Measurements from ENCODE around the gene CAMTA1.
A peak's percentile ranks its signal among the peaks of the same experiment; 100 is the strongest.

The CAMTA1 gene

GRCh38 chr1:7223334-7224080 lies 438.3 kb downstream of the CAMTA1 start:
- no peak overlapping the region for H3K27ac ChIP-seq

GRCh38 chr1:7224081-7224534 lies 438.9 kb downstream of the CAMTA1 start:
- H3K4me3 ChIP-seq = no peak overlapping the region
- H3K27ac ChIP-seq = no peak overlapping the region

More at GRCh38 chr1:7223334-7224080, 438.3 kb downstream of the CAMTA1 start:
- H3K4me3 ChIP-seq = no peak overlapping the region

- Histone ChIP-seq H3K4me3 (no peak overlapping the region), H3K27ac (no peak overlapping the region)
Measured at GRCh38 chr1:7224644-7225043, 439.4 kb downstream of the CAMTA1 start.

GRCh38 chr1:7225711-7226505 lies 440.7 kb downstream of the CAMTA1 start:
- no peak overlapping the region for H3K4me3 ChIP-seq

GRCh38 chr1:7227654-7228053 lies 442.4 kb downstream of the CAMTA1 start:
- Histone ChIP-seq H3K27ac (no peak overlapping the region), H3K4me3 (no peak overlapping the region)

More at GRCh38 chr1:7225711-7226505, 440.7 kb downstream of the CAMTA1 start:
- no peak overlapping the region for H3K27ac ChIP-seq

- Histone ChIP-seq H3K27ac (no peak overlapping the region), H3K4me3 (no peak overlapping the region)
Measured at GRCh38 chr1:7228252-7228961, 443.2 kb downstream of the CAMTA1 start.

GRCh38 chr1:7229186-7229585 lies 443.9 kb downstream of the CAMTA1 start:
- Histone ChIP-seq H3K27ac (no peak overlapping the region), H3K4me3 (no peak overlapping the region)

GRCh38 chr1:7229696-7230631 lies 444.7 kb downstream of the CAMTA1 start:
- Histone ChIP-seq H3K27ac (peak overlapping the region in 1 of 21 experiments; percentile 29), H3K4me3 (no peak overlapping the region)

GRCh38 chr1:7232441-7233236 lies 447.4 kb downstream of the CAMTA1 start:
- Histone ChIP-seq H3K4me3 (no peak overlapping the region), H3K27ac (no peak overlapping the region)

GRCh38 chr1:7233237-7233540 lies 447.9 kb downstream of the CAMTA1 start:
- H3K27ac ChIP-seq = no peak overlapping the region
- H3K4me3 ChIP-seq = no peak overlapping the region

GRCh38 chr1:7233646-7234470 lies 448.6 kb downstream of the CAMTA1 start:
- H3K27ac ChIP-seq = no peak overlapping the region
- H3K4me3 ChIP-seq = no peak overlapping the region

GRCh38 chr1:7234471-7234755 lies 449.2 kb downstream of the CAMTA1 start:
- Histone ChIP-seq H3K4me3 (no peak overlapping the region), H3K27ac (no peak overlapping the region)

GRCh38 chr1:7235871-7236517 lies 450.7 kb downstream of the CAMTA1 start:
- Histone ChIP-seq H3K4me3 (no peak overlapping the region), H3K27ac (no peak overlapping the region)

GRCh38 chr1:7236844-7237515 lies 451.7 kb downstream of the CAMTA1 start:
- H3K4me3 ChIP-seq = no peak overlapping the region
- H3K27ac ChIP-seq = no peak overlapping the region

- no peak overlapping the region for H3K27ac ChIP-seq
- no peak overlapping the region for H3K4me3 ChIP-seq
Measured at GRCh38 chr1:7247158-7247557, 461.9 kb downstream of the CAMTA1 start.

- no peak overlapping the region for H3K4me3 ChIP-seq
- H3K27ac ChIP-seq = no peak overlapping the region
Measured at GRCh38 chr1:7247791-7248548, 462.7 kb downstream of the CAMTA1 start.
